Measurements from ENCODE around the gene ZBTB40. TPM values are rescaled to one million over a fixed set of nuclear protein-coding genes. Genes with fewer than 3 reads are reported as not detected.

Gene ZBTB40
- total and polyA plus RNA-seq, 10 of the 15 experiments (the other 5 are each of a cell fraction or from before 2014, with no cell fraction given): 1.9 to 14.4 (median 9.0) TPM

- in situ Hi-C loops (cut with MboI): no loop called here
- intact Hi-C loops (cut with micrococcal nuclease; ENCODE audit: unreplicated experiment): no loop called here
- no peaks in the 10 kb centered on the region for H3K4me1 ChIP-seq (ENCODE audit: control insufficient read depth, insufficient read depth, low read length)
- SMC1A ChIA-PET (ENCODE audit: uncharacterized antibody, unreplicated experiment): no interaction called here
- DNase-seq (ENCODE audit: low read depth, low spot score): no peak
- H3K79me2 ChIP-seq (ENCODE audit: control insufficient read depth, insufficient read depth, low read length): peaks cover 3% of the 10 kb centered on the region
- FAIRE-seq: no peak
- no peak for TF ChIP-seq SMC3 (IDR thresholded peaks at IDR 0.05; ENCODE audit: borderline replicate concordance, low read length)
- TF ChIP-seq ZBTB40 (IDR thresholded peaks at IDR 0.05; ENCODE audit: borderline replicate concordance): no peak
- no peak for TF ChIP-seq RELB (IDR thresholded peaks at IDR 0.05; ENCODE audit: low read depth)
- TF ChIP-seq MXI1 (IDR thresholded peaks at IDR 0.05; ENCODE audit: low read depth, low read length): no peak
- H4K20me1 ChIP-seq (ENCODE audit: control insufficient read depth, insufficient read depth): no peaks in the 10 kb centered on the region
- no peak overlapping the region for H3K4me3 ChIP-seq
- H3K9me3 ChIP-seq (replicated peaks; ENCODE audit: control insufficient read depth, insufficient read depth, low read length): peaks cover 2% of the 10 kb centered on the region; the same call in 2 of the 3 replicates
- CTCF ChIA-PET: interaction anchor here (1.0 kb wide), 1 partner anchor 17 kb away, joined by 3 read pairs; no protein-coding TSS in a partner anchor
- ATAC-seq: no peak
- WGBS (ENCODE audit: insufficient coverage, insufficient replicate concordance, low lambda C conversion rate, missing lambda C conversion rate): 96% methylated on average over 5 of the region's 5 CpGs
- H3K4me2 ChIP-seq (ENCODE audit: control insufficient read depth, insufficient read depth): no peak overlapping the region
- H3K36me3 ChIP-seq (ENCODE audit: control insufficient read depth in 2 of 2, insufficient read depth in 2 of 2, low read length in 1 of 2): peaks cover 0 to 3% of the 10 kb centered on the region in 2 experiments; a peak in 2 of 4 replicates
- no peak overlapping the region for H2AFZ ChIP-seq (ENCODE audit: control insufficient read depth, low read depth, low read length)
- no TSS peak for BruUV-seq (replicated peaks)
- H3K27me3 ChIP-seq (replicated peaks in 1 of 2; ENCODE audit: control insufficient read depth in 2 of 2, insufficient read depth in 2 of 2, low read length in 1 of 2): no peaks in the 10 kb centered on the region
- POLR2A ChIA-PET: no interaction called here
- no peak overlapping the region for H3K27ac ChIP-seq (ENCODE audit: control insufficient read depth, insufficient read depth)
- H3K9ac ChIP-seq (ENCODE audit: control insufficient read depth, insufficient read depth, low read length): no peak overlapping the region
- RAD21 ChIA-PET (ENCODE audit: unreplicated experiment): no interaction called here
Observed at GRCh38 chr1:22487781-22488180, 36.1 kb downstream of the ZBTB40 start.

Data from GM12878 (cell line).